Measurements from ENCODE around the gene THBS3. TPM values are rescaled to one million over a fixed set of nuclear protein-coding genes. Genes with fewer than 3 reads are reported as not detected.

THBS3 gene
- total RNA-seq, 2 experiments from 2014 or later: 25.5 to 26.1 TPM

- no peaks in the 10 kb centered on the region for H3K27me3 ChIP-seq (ENCODE audit: control insufficient read depth in 1 of 2, insufficient read depth in 2 of 2, low read length in 2 of 2)
- no peak overlapping the region for H3K4me3 Mint-ChIP-seq
- peaks cover 49% of the 10 kb centered on the region for H3K36me3 ChIP-seq (ENCODE audit: insufficient read depth, low read length)
- H3K27ac Mint-ChIP-seq: no peak overlapping the region
- intact Hi-C loops (cut with DNase I, micrococcal nuclease): no loop called here
- peaks cover 5% of the 10 kb centered on the region for H3K4me1 Mint-ChIP-seq (ENCODE audit: low read depth)
- ChIA-PET POLR2A (no interaction called here), CTCF (no interaction called here)
- no peaks in the 10 kb centered on the region for H3K27me3 Mint-ChIP-seq
- TF ChIP-seq CTCF (IDR thresholded peaks at IDR 0.05): no peak
- no peak overlapping the region for H3K4me3 ChIP-seq (ENCODE audit: low read length)
- ATAC-seq (ENCODE audit: poor library complexity) (no peak), DNase-seq (no peak)
- H3K9me3 Mint-ChIP-seq: no peaks in the 10 kb centered on the region
- H3K36me3 Mint-ChIP-seq (ENCODE audit: low read depth): peaks cover 33% of the 10 kb centered on the region
- no peaks in the 10 kb centered on the region for H3K9me3 ChIP-seq (ENCODE audit: control insufficient read depth in 1 of 2, insufficient read depth in 1 of 2, low read length in 2 of 2)
- peaks cover 8% of the 10 kb centered on the region for H3K4me1 ChIP-seq (ENCODE audit: insufficient read depth, low read length)
- H3K27ac ChIP-seq (ENCODE audit: low read depth in 1 of 2, low read length in 2 of 2): no peak overlapping the region
Observed at GRCh38 chr1:155181371-155182051, 26.2 kb downstream of the THBS3 start.

- Mint-ChIP-seq H3K27me3 (no peaks in the 10 kb centered on the region), H3K36me3 (ENCODE audit: low read depth) (peaks cover 36% of the 10 kb centered on the region), H3K27ac (no peak overlapping the region), H3K4me1 (ENCODE audit: low read depth) (peaks cover 22% of the 10 kb centered on the region), H3K4me3 (no peak overlapping the region), H3K9me3 (no peaks in the 10 kb centered on the region)
- H3K36me3 ChIP-seq (ENCODE audit: insufficient read depth, low read length): peaks cover 46% of the 10 kb centered on the region
- POLR2A ChIA-PET: interaction anchor here (0.9 kb wide), 1 partner anchor 14 kb away, joined by 3 read pairs; no protein-coding TSS in a partner anchor
- CTCF ChIA-PET: no interaction called here
- H3K4me3 ChIP-seq (ENCODE audit: low read length): no peak overlapping the region
- H3K9me3 ChIP-seq (ENCODE audit: control insufficient read depth in 1 of 2, insufficient read depth in 1 of 2, low read length in 2 of 2): no peaks in the 10 kb centered on the region
- ATAC-seq (ENCODE audit: poor library complexity): no peak
- peaks cover 29% of the 10 kb centered on the region for H3K4me1 ChIP-seq (ENCODE audit: insufficient read depth, low read length)
- H3K27me3 ChIP-seq (ENCODE audit: control insufficient read depth in 1 of 2, insufficient read depth in 2 of 2, low read length in 2 of 2): no peaks in the 10 kb centered on the region
- DNase-seq: peak in 3 of 14 experiments; percentile 2 to 24 (median 21)
- intact Hi-C loops (cut with DNase I, micrococcal nuclease): loop anchor here (5.0 kb wide), 2 partner anchors 63 to 143 kb away; partner anchors contain the start of gene RUSC1 (in 1 of the 2)
- no peak for TF ChIP-seq CTCF (IDR thresholded peaks at IDR 0.05)
- H3K27ac ChIP-seq (ENCODE audit: low read depth in 1 of 2, low read length in 2 of 2): no peak overlapping the region
Observed at GRCh38 chr1:155179112-155180031, 28.3 kb downstream of the THBS3 start.

GRCh38 chr1:155178441-155179111, 29.1 kb downstream of the THBS3 start:
- ChIA-PET POLR2A (interaction anchor here (0.9 kb wide), 1 partner anchor 15 kb away, joined by 3 read pairs; no protein-coding TSS in a partner anchor), CTCF (interaction anchor here (0.8 to 1.7 kb wide), 3 partner anchors 16 to 66 kb away, joined by 3 to 6 read pairs (median 3); no protein-coding TSS in a partner anchor)
- no peak for ATAC-seq (ENCODE audit: poor library complexity)
- Histone ChIP-seq H3K4me3 (ENCODE audit: low read length) (no peak overlapping the region), H3K4me1 (ENCODE audit: insufficient read depth, low read length) (peaks cover 37% of the 10 kb centered on the region), H3K9me3 (ENCODE audit: control insufficient read depth in 1 of 2, insufficient read depth in 1 of 2, low read length in 2 of 2) (no peaks in the 10 kb centered on the region), H3K27me3 (ENCODE audit: control insufficient read depth in 1 of 2, insufficient read depth in 2 of 2, low read length in 2 of 2) (no peaks in the 10 kb centered on the region), H3K27ac (ENCODE audit: low read depth in 1 of 2, low read length in 2 of 2) (no peak overlapping the region), H3K36me3 (ENCODE audit: insufficient read depth, low read length) (peaks cover 44% of the 10 kb centered on the region)
- no peak for TF ChIP-seq CTCF (IDR thresholded peaks at IDR 0.05)
- no peak overlapping the region for H3K27ac Mint-ChIP-seq
- intact Hi-C loops (cut with DNase I, micrococcal nuclease): loop anchor here (5.0 kb wide), 2 partner anchors 64 to 144 kb away; partner anchors contain the start of gene RUSC1 (in 1 of the 2)
- DNase-seq: peak in 3 of 14 experiments; percentile 14 to 29 (median 24)
- no peak overlapping the region for H3K4me3 Mint-ChIP-seq
- H3K27me3 Mint-ChIP-seq: no peaks in the 10 kb centered on the region
- no peaks in the 10 kb centered on the region for H3K9me3 Mint-ChIP-seq
- H3K36me3 Mint-ChIP-seq (ENCODE audit: low read depth): peaks cover 34% of the 10 kb centered on the region
- peaks cover 29% of the 10 kb centered on the region for H3K4me1 Mint-ChIP-seq (ENCODE audit: low read depth)
